Neutrophil (primary cell): Measurements from ENCODE around the gene CACNA1E.

Source experiments
- H3K27ac ChIP-seq: fragments of 200-600 bp; sonication (generic); 2 replicates; pipeline ENCODE4 v1.5.1; 2016; ENCODE audit warnings: mild to moderate bottlenecking, moderate library complexity
- H3K27me3 ChIP-seq: fragments of 200-600 bp; sonication (generic); 2 replicates; pipeline ENCODE4 v1.6.0; 2016; ENCODE audit warnings: mild to moderate bottlenecking
- H3K36me3 ChIP-seq: fragments of 200-600 bp; sonication (generic); 2 replicates; pipeline ENCODE4 v1.5.1; 2017
- H3K4me1 ChIP-seq, 2 experiments: fragments of 200-600 bp in 1 of 2; sonication (generic) in 1 of 2; 1 replicate in 1 of 2; 2 replicates in 1 of 2; pipeline versions ENCODE4 v1.5.1 to v1.6.1; 2013 to 2016; ENCODE audit warnings: low read depth in 1 of 2, low read length in 1 of 2, mild to moderate bottlenecking in 1 of 2, moderate library complexity in 1 of 2; ENCODE audit not compliant: control insufficient read depth in 1 of 2, insufficient read depth in 1 of 2
- H3K4me3 ChIP-seq, 2 experiments: fragments of 200-600 bp in 1 of 2; sonication (generic) in 1 of 2; 1 replicate in 1 of 2; 2 replicates in 1 of 2; pipeline ENCODE4 v1.5.1; 2013 to 2016; ENCODE audit warnings: low read depth in 1 of 2, low read length in 1 of 2, mild to moderate bottlenecking in 1 of 2, moderate library complexity in 1 of 2
- H3K9me3 ChIP-seq: fragments of 200-600 bp; sonication (generic); 2 replicates; pipeline ENCODE4 v1.5.1; 2016
- CTCF ChIP-seq: fragments of 200-600 bp; sonication (generic); IDR thresholded peaks from 2 replicates; pipeline ENCODE4 v1.5.1; 2016; ENCODE audit warnings: antibody characterized with exemption

CACNA1E gene

GRCh38 chr1:181607524-181607923 lies 124.2 kb downstream of the CACNA1E start:
- Histone ChIP-seq H3K27ac (no peak overlapping the region), H3K9me3 (no peaks in the 10 kb centered on the region), H3K27me3 (no peaks in the 10 kb centered on the region), H3K36me3 (no peaks in the 10 kb centered on the region), H3K4me3 (no peak overlapping the region), H3K4me1 (no peaks in the 10 kb centered on the region)
- no peak for TF ChIP-seq CTCF

- Histone ChIP-seq H3K9me3 (no peaks in the 10 kb centered on the region), H3K4me1 (no peaks in the 10 kb centered on the region), H3K27me3 (no peaks in the 10 kb centered on the region), H3K27ac (no peak overlapping the region), H3K36me3 (no peaks in the 10 kb centered on the region), H3K4me3 (no peak overlapping the region)
- no peak for TF ChIP-seq CTCF
Observed at GRCh38 chr1:181608386-181608785, 125.1 kb downstream of the CACNA1E start.

GRCh38 chr1:181608948-181609347 lies 125.6 kb downstream of the CACNA1E start:
- TF ChIP-seq CTCF: no peak
- no peaks in the 10 kb centered on the region for H3K27me3 ChIP-seq
- no peaks in the 10 kb centered on the region for H3K4me1 ChIP-seq
- H3K27ac ChIP-seq: no peak overlapping the region
- H3K9me3 ChIP-seq: no peaks in the 10 kb centered on the region
- no peaks in the 10 kb centered on the region for H3K36me3 ChIP-seq
- H3K4me3 ChIP-seq: no peak overlapping the region

- no peaks in the 10 kb centered on the region for H3K9me3 ChIP-seq
- no peaks in the 10 kb centered on the region for H3K36me3 ChIP-seq
- no peak overlapping the region for H3K4me3 ChIP-seq
- no peaks in the 10 kb centered on the region for H3K4me1 ChIP-seq
- TF ChIP-seq CTCF: no peak
- H3K27ac ChIP-seq: no peak overlapping the region
- no peaks in the 10 kb centered on the region for H3K27me3 ChIP-seq
Observed at GRCh38 chr1:181612100-181612499, 128.8 kb downstream of the CACNA1E start.

- H3K27ac ChIP-seq: no peak overlapping the region
- H3K27me3 ChIP-seq: no peaks in the 10 kb centered on the region
- H3K4me3 ChIP-seq: no peak overlapping the region
- no peaks in the 10 kb centered on the region for H3K9me3 ChIP-seq
- TF ChIP-seq CTCF: no peak
- H3K4me1 ChIP-seq: no peaks in the 10 kb centered on the region
- no peaks in the 10 kb centered on the region for H3K36me3 ChIP-seq
Observed at GRCh38 chr1:181618559-181618958, 135.2 kb downstream of the CACNA1E start.

- H3K27ac ChIP-seq: no peak overlapping the region
- no peaks in the 10 kb centered on the region for H3K9me3 ChIP-seq
Observed at GRCh38 chr1:181620183-181620582, 136.9 kb downstream of the CACNA1E start.

More at GRCh38 chr1:181620183-181620582, 136.9 kb downstream of the CACNA1E start:
- H3K4me1 ChIP-seq: no peaks in the 10 kb centered on the region
- no peaks in the 10 kb centered on the region for H3K27me3 ChIP-seq
- TF ChIP-seq CTCF: no peak
- H3K4me3 ChIP-seq: no peak overlapping the region
- H3K36me3 ChIP-seq: no peaks in the 10 kb centered on the region
